Osteoblast (primary cell): Measurements from ENCODE around the gene KIAA1755. TPM values are rescaled to one million over a fixed set of nuclear protein-coding genes. Genes with fewer than 3 reads are reported as not detected.

Experiments used
- DNase-seq: peaks from one replicate; pipeline ENCODE4 v3.0.0; 2011; ENCODE audit warnings: low spot score, mixed read lengths; ENCODE audit not compliant: insufficient read length; ENCODE audit errors: missing footprints
- H2AFZ ChIP-seq: 2 replicates; pipeline ENCODE4 v1.6.0; 2011; ENCODE audit warnings: mild to moderate bottlenecking, low read length
- H3K27ac ChIP-seq: 2 replicates; pipeline ENCODE4 v1.5.1; 2011; ENCODE audit warnings: mild to moderate bottlenecking, low read depth, low read length, moderate library complexity
- H3K27me3 ChIP-seq: 2 replicates; pipeline ENCODE4 v1.6.0; 2012; ENCODE audit warnings: mild to moderate bottlenecking, control low read depth, inconsistent platforms, low read length, moderate library complexity; ENCODE audit not compliant: insufficient read depth
- H3K36me3 ChIP-seq: 2 replicates; pipeline ENCODE4 v1.5.1; 2011; ENCODE audit warnings: mild to moderate bottlenecking, low read length, control low read depth, moderate library complexity; ENCODE audit not compliant: insufficient read depth
- H3K4me1 ChIP-seq: 2 replicates; pipeline ENCODE4 v1.5.1; 2011; ENCODE audit warnings: mild to moderate bottlenecking, low read length, control low read depth, moderate library complexity; ENCODE audit not compliant: insufficient read depth
- H3K4me2 ChIP-seq: 2 replicates; pipeline ENCODE4 v1.6.0; 2011; ENCODE audit warnings: mild to moderate bottlenecking, low read length; ENCODE audit not compliant: insufficient read depth
- H3K4me3 ChIP-seq: fragments of 200-600 bp; sonication (generic); 3 replicates; pipeline ENCODE4 v1.5.1; 2012; ENCODE audit warnings: mild to moderate bottlenecking, low read length, inconsistent platforms; ENCODE audit not compliant: insufficient read depth
- H3K79me2 ChIP-seq: 2 replicates; pipeline ENCODE4 v1.6.0; 2012; ENCODE audit warnings: mild to moderate bottlenecking, low read length, control low read depth, inconsistent platforms; ENCODE audit not compliant: insufficient read depth
- H3K9me3 ChIP-seq: 2 replicates; pipeline ENCODE4 v1.5.1; 2011; ENCODE audit warnings: low read depth, low read length, control low read depth
- H4K20me1 ChIP-seq: 2 replicates; pipeline ENCODE4 v1.6.0; 2012; ENCODE audit warnings: mild to moderate bottlenecking, low read length, control low read depth; ENCODE audit not compliant: insufficient read depth
- CTCF ChIP-seq: IDR thresholded peaks from 2 replicates; pipeline ENCODE4 v1.5.1; 2011; ENCODE audit warnings: mild to moderate bottlenecking, low read depth, low read length, moderate library complexity; ENCODE audit errors: extremely low read depth
- total RNA-seq: library from RNA; depleted of rRNA; stranded (reverse); fragments of >200 nt; gene quantifications from 2 replicates; pipeline ENCODE4 v1.2.3, GENCODE V29; 2012

KIAA1755 gene
- total RNA-seq, 1 donor: 2.5 TPM

DNA sequence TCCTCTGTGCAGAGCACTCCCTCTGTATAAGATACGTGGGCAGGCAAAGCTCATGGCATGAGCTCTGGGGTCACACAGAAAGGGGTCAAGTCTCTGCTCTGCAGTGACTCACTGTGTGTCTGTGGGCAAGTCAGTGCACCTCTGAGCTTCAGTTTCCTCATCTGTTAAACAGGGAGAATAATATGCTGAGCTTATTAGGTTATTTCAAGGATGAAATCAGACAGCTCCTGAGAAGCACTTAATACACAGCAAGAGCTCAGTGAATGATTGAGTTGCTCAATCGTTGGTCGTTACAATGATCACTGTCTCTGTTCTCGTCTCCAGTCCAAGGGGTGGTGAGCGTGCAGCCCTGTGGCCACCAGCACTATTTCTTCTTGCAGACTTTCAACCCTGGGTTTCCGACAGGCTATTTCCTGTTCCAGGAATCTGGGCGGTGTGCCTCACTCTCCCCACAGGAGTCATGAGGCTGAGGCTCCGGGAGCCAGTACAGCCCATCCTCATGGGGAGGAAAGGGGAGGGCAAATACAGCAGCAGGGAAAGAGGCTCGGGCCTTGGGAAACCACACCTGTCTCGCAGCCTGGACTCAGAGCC lies 28.9 kb downstream of the KIAA1755 start:
- Histone ChIP-seq H3K27ac (peak overlapping the region; percentile 1), H3K27me3 (no peaks in the 10 kb centered on the region), H3K4me1 (peaks cover 12% of the 10 kb centered on the region), H2AFZ (peak overlapping the region; percentile 36), H3K4me3 (no peak overlapping the region), H3K9me3 (no peaks in the 10 kb centered on the region), H3K4me2 (peak overlapping the region; percentile 22), H3K79me2 (no peaks in the 10 kb centered on the region), H4K20me1 (no peaks in the 10 kb centered on the region), H3K36me3 (peaks cover 6% of the 10 kb centered on the region)
- DNase-seq: peak; percentile 86
- TF ChIP-seq CTCF: no peak

DNA sequence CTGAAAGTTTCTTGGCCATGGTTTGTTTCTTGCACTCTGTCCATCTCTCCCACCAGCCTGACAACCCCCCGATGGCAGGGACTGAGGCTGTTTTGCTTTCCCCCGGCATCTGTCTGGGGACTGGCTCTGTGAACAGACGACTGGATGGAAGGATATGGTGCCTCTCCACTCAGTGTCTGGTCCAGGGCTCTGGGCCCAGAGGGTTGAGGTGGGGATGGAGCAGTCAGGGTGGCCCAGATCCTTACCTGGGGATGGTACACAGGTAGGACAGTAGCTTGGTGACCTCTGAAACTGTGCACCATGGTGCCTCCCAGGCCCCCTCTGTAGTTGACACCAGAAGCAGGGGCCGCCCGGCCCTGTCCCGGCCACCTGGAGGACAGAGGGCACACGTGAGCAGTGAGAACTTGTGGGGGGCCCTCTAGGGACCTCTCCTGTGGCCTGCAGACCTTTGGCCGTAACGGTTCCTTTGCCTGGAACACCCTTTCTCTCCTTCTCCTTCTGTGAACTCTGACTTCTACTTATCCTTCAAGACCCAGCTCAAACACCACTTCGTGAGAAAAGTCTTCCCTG lies 29.5 kb downstream of the KIAA1755 start:
- peaks cover 12% of the 10 kb centered on the region for H3K4me1 ChIP-seq
- no peaks in the 10 kb centered on the region for H4K20me1 ChIP-seq
- H3K4me2 ChIP-seq: no peak overlapping the region
- H3K9me3 ChIP-seq: no peaks in the 10 kb centered on the region
- no peaks in the 10 kb centered on the region for H3K27me3 ChIP-seq
- no peak overlapping the region for H3K4me3 ChIP-seq
- TF ChIP-seq CTCF: no peak
- peak overlapping the region; percentile 1 for H3K27ac ChIP-seq
- H3K79me2 ChIP-seq: no peaks in the 10 kb centered on the region
- H2AFZ ChIP-seq: no peak overlapping the region
- DNase-seq: no peak
- peaks cover 6% of the 10 kb centered on the region for H3K36me3 ChIP-seq

DNA sequence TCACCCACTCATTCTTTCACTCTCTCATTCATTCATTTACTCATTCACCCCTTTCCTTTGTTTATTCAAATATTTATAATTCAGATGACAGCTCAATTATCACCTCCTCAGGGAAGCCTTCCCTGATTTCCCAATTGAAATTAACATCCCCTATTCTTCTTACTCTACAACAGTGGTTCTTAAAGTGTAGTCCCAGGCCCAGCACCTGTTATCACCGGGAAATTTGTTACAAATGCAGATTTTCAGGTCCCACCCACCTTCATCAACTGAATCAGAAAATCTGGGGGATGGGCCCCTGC lies 30.3 kb downstream of the KIAA1755 start:
- Histone ChIP-seq H3K4me3 (no peak overlapping the region), H2AFZ (no peak overlapping the region), H3K27me3 (no peaks in the 10 kb centered on the region), H3K4me2 (no peak overlapping the region), H3K4me1 (peaks cover 12% of the 10 kb centered on the region), H4K20me1 (no peaks in the 10 kb centered on the region), H3K79me2 (no peaks in the 10 kb centered on the region), H3K36me3 (peaks cover 6% of the 10 kb centered on the region), H3K27ac (no peak overlapping the region), H3K9me3 (no peaks in the 10 kb centered on the region)
- no peak for TF ChIP-seq CTCF
- DNase-seq: no peak

DNA sequence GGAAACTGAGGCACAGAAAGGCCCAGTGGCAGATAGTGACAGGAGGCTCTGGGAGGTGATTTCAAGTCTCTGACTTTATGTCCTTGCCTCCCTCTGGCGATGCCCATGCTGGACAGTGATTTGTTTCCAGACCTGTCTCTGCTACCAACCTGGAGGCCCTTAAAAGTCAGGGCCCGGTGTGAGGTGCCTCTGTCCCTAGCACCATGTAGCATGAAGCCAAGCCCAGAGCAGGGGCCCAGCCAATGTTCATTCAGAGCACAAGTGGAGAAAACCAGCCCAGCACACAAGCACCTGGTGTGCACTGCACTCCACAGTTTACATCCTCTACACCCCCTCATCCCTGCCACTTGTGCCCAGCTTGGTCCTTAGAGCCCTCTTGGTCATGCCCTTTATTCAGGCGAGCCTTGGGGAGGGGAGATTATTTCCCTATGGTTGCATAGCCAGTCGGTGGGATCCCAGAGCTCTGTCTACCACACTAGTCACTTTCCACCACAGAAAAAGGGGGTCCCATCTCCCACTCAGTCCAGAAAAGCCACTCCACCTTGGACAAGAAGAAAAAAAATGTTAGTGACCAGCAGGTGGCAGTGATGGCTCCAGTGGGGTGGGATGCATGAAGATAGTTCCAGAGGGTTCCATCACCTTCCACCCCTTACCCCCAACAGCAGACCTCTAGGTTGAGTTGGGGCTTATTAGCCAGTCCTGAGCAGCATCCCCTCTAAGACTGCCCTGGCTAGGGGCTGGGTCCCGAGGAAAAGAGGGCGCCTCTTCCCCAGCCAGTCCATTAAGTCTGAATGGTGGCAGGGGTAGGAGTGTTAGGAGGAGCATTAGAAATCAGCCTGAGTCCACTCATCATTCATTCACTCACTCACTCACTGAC lies 30.9 kb downstream of the KIAA1755 start:
- Histone ChIP-seq H3K79me2 (no peaks in the 10 kb centered on the region), H3K27ac (no peak overlapping the region), H4K20me1 (no peaks in the 10 kb centered on the region), H3K4me3 (no peak overlapping the region), H3K4me1 (peaks cover 12% of the 10 kb centered on the region), H3K27me3 (no peaks in the 10 kb centered on the region), H3K9me3 (no peaks in the 10 kb centered on the region), H2AFZ (no peak overlapping the region), H3K36me3 (peaks cover 6% of the 10 kb centered on the region), H3K4me2 (no peak overlapping the region)
- DNase-seq: peak; percentile 93
- peak; percentile 59 for TF ChIP-seq CTCF
